ENCODE results near the gene AKAP12. TPM values are rescaled to one million over a fixed set of nuclear protein-coding genes. Genes with fewer than 3 reads are reported as not detected.

AKAP12 gene
- total RNA-seq, 1 donor from 2014 or later = 53.9 TPM

DNA sequence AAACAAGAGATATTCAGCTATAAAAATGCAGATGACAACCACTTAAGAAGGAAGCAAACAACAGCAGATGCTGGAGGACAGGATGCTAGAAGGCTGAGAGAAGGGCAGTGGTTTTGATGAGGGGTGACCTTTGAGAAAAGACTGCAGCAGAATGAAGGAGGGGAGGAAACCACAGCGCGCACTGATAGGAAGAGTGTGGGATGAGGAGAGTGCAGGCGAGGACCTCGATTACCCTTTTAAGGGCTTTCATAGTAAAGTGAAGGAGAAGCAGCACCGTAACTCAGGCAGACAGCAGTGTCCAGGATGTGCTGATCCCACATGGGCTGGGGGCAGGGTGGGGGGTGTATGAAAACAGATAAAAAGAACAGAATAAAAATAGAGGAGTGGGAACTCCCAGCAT is 132.4 kb downstream of the AKAP12 start:
- no peak for DNase-seq (ENCODE audit: low spot score in 2 of 2)
- no peak overlapping the region for H3K4me3 ChIP-seq
- H3K4me1 ChIP-seq = peaks cover 0 to 2% of the 10 kb centered on the region in 2 donors
- TF ChIP-seq, protein P1, sequence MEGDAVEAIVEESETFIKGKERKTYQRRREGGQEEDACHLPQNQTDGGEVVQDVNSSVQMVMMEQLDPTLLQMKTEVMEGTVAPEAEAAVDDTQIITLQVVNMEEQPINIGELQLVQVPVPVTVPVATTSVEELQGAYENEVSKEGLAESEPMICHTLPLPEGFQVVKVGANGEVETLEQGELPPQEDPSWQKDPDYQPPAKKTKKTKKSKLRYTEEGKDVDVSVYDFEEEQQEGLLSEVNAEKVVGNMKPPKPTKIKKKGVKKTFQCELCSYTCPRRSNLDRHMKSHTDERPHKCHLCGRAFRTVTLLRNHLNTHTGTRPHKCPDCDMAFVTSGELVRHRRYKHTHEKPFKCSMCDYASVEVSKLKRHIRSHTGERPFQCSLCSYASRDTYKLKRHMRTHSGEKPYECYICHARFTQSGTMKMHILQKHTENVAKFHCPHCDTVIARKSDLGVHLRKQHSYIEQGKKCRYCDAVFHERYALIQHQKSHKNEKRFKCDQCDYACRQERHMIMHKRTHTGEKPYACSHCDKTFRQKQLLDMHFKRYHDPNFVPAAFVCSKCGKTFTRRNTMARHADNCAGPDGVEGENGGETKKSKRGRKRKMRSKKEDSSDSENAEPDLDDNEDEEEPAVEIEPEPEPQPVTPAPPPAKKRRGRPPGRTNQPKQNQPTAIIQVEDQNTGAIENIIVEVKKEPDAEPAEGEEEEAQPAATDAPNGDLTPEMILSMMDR (IDR thresholded peaks at IDR 0.05) = no peak
- H3K36me3 ChIP-seq = peaks cover 18 to 23% of the 10 kb centered on the region in 2 donors
- intact Hi-C loops (cut with DNase I) = no loop called here
- H3K9me3 ChIP-seq = no peaks in the 10 kb centered on the region
- no peaks in the 10 kb centered on the region for H3K27me3 ChIP-seq
- H3K27ac ChIP-seq = no peak overlapping the region

GRCh38 chr6:151374036-151374683 is 134.4 kb downstream of the AKAP12 start:
- TF ChIP-seq, protein P1 (IDR thresholded peaks at IDR 0.05) = no peak
- peaks cover 0 to 2% of the 10 kb centered on the region in 2 donors for H3K4me1 ChIP-seq
- intact Hi-C loops (cut with DNase I) = no loop called here
- H3K36me3 ChIP-seq = peaks cover 14 to 19% of the 10 kb centered on the region in 2 donors
- H3K27ac ChIP-seq = no peak overlapping the region
- H3K27me3 ChIP-seq = no peaks in the 10 kb centered on the region
- H3K9me3 ChIP-seq = no peaks in the 10 kb centered on the region
- H3K4me3 ChIP-seq = no peak overlapping the region
- no peak for DNase-seq (ENCODE audit: low spot score in 2 of 2)

- intact Hi-C loops (cut with DNase I) = no loop called here
- Histone ChIP-seq H3K27me3 (no peaks in the 10 kb centered on the region), H3K9me3 (no peaks in the 10 kb centered on the region), H3K36me3 (peaks cover 11 to 17% of the 10 kb centered on the region in 2 donors), H3K4me1 (peaks cover 0 to 5% of the 10 kb centered on the region in 2 donors), H3K27ac (no peak overlapping the region), H3K4me3 (no peak overlapping the region)
- TF ChIP-seq, protein P1 (IDR thresholded peaks at IDR 0.05) = no peak
- no peak for DNase-seq (ENCODE audit: low spot score in 2 of 2)
Measured at GRCh38 chr6:151375833-151376232, 136.1 kb downstream of the AKAP12 start.

DNA sequence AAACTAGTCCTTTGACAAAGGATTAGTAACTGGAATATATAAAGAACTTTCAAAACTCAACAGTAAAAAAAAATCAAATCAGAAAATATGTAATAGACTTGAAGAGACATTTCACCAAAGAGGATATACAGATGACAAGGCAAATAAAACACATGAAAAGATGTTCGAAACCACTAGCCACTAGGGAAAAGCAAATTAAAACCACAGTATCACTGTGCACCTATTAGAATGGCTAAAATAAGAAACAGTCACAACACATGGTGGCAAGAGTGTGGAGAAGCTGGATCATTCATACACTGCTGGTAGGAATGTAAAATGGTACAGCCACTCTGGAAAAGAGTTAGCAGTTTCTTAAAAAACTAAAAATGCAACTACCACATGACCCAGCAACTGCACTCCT is 136.7 kb downstream of the AKAP12 start:
- intact Hi-C loops (cut with DNase I) = no loop called here
- Histone ChIP-seq H3K27me3 (no peaks in the 10 kb centered on the region), H3K36me3 (peaks cover 5 to 11% of the 10 kb centered on the region in 2 donors), H3K4me3 (no peak overlapping the region), H3K27ac (no peak overlapping the region), H3K9me3 (no peaks in the 10 kb centered on the region), H3K4me1 (peaks cover 0 to 5% of the 10 kb centered on the region in 2 donors)
- TF ChIP-seq, protein P1 (IDR thresholded peaks at IDR 0.05) = no peak
- peak in 1 of 2 donors; percentile 22 for DNase-seq (ENCODE audit: low spot score in 2 of 2)

DNA sequence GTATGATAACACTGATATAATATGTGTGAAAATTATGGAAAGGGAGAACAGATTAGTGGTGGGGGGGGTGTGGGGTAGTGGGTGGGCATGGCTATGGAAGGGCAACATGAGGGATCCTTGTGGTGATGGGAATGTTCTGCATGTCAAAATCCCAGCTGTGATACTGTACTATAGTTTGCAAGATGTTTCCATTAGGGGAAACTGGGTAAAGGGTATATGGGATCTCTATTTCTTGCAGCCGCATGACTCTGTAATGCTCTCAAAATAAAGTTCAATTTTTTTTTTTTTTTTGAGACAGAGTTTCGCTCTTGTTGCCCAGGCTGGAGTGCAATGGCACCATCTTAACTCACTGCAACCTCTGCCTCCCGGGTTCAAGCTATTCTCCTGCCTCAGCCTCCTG is 137.3 kb downstream of the AKAP12 start:
- Histone ChIP-seq H3K9me3 (no peaks in the 10 kb centered on the region), H3K4me3 (no peak overlapping the region), H3K36me3 (peaks cover 1 to 5% of the 10 kb centered on the region in 2 donors), H3K27me3 (no peaks in the 10 kb centered on the region), H3K4me1 (peaks cover 0 to 5% of the 10 kb centered on the region in 2 donors), H3K27ac (no peak overlapping the region)
- intact Hi-C loops (cut with DNase I) = no loop called here
- DNase-seq (ENCODE audit: low spot score in 2 of 2) = no peak
- TF ChIP-seq, protein P1 (IDR thresholded peaks at IDR 0.05) = no peak
